ENCODE measurements around the gene MCHR2. TPM values are rescaled to one million over a fixed set of nuclear protein-coding genes. Genes with fewer than 3 reads are reported as not detected.

The MCHR2 gene
- polyA plus RNA-seq, 1 of the 3 experiments (the other 2 are of a cell fraction) = not detected

DNA sequence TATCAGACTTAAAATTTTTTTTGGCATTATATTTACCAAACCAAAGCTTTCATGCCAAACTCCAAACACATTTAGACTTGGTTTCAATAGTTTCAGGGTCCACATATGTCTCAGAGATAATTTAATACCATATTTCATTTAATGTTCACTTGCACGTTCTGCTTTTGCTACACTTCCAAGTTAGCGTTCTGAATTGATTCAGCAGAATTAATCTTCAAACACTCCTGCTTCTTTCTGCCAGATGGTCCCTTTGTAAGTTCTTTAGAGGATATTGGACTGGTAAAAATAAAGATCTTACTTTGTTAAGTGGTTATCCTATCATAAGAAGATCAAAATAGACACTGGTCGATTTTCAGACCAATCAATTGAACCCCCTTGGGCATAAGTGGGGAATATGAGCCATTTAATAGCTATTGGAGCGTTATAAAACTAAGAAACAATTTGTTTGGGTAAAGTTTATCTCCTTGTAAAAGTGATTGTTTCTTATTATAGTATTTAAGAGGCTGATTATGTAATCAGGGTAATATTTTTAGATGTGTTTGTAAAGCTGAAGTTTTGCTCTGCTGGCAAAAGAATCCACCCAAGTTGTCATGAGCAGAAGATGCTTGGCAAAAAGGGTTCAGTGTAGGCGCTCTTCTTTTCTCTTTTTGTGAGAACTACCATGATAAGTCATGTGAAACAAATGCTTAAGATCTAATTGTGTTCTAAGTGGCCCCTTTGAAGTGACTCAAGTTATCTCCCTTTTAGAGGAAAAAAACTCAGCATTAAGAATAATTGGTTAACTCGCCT, 92.2 kb downstream of the MCHR2 start:
- no peak overlapping the region for H3K4me3 ChIP-seq (ENCODE audit: low read depth in 2 of 2, low read length in 1 of 2)
- H3K79me2 ChIP-seq (ENCODE audit: insufficient read depth) = no peaks in the 10 kb centered on the region
- H3K36me3 ChIP-seq (replicated peaks in 1 of 2; ENCODE audit: control insufficient read depth in 1 of 2, insufficient read depth in 2 of 2, low read length in 1 of 2) = no peaks in the 10 kb centered on the region
- no peaks in the 10 kb centered on the region for H3K9me2 ChIP-seq
- WGBS (ENCODE audit: low lambda C conversion rate) = 2% methylated on average over 6 of the region's 6 CpGs
- no peak overlapping the region for H3K9ac ChIP-seq
- H3K9me3 ChIP-seq = no peaks in the 10 kb centered on the region
- H2AFZ ChIP-seq (ENCODE audit: low read depth) = no peak overlapping the region
- H4K20me1 ChIP-seq (ENCODE audit: insufficient read depth) = no peaks in the 10 kb centered on the region
- CTCF ChIA-PET = interaction anchor here (3.1 kb wide), 1 partner anchor 33 kb away, joined by 17 read pairs; no protein-coding TSS in a partner anchor
- H3K27me3 ChIP-seq (ENCODE audit: insufficient read depth) = peaks cover 20% of the 10 kb centered on the region
- no peak for TF ChIP-seq SIN3A (IDR thresholded peaks at IDR 0.05; ENCODE audit: borderline replicate concordance, low read depth, low read length)
- no peak for TF ChIP-seq SMC3 (IDR thresholded peaks at IDR 0.05; ENCODE audit: low read depth, low read length)
- TF ChIP-seq FOSL2 (IDR thresholded peaks at IDR 0.05; ENCODE audit: borderline replicate concordance, low read depth) = no peak
- no peak for TF ChIP-seq EP300 (IDR thresholded peaks at IDR 0.05; ENCODE audit: borderline replicate concordance in 1 of 2, low read depth in 1 of 2, low read length in 1 of 2)
- TF ChIP-seq, protein P1, sequence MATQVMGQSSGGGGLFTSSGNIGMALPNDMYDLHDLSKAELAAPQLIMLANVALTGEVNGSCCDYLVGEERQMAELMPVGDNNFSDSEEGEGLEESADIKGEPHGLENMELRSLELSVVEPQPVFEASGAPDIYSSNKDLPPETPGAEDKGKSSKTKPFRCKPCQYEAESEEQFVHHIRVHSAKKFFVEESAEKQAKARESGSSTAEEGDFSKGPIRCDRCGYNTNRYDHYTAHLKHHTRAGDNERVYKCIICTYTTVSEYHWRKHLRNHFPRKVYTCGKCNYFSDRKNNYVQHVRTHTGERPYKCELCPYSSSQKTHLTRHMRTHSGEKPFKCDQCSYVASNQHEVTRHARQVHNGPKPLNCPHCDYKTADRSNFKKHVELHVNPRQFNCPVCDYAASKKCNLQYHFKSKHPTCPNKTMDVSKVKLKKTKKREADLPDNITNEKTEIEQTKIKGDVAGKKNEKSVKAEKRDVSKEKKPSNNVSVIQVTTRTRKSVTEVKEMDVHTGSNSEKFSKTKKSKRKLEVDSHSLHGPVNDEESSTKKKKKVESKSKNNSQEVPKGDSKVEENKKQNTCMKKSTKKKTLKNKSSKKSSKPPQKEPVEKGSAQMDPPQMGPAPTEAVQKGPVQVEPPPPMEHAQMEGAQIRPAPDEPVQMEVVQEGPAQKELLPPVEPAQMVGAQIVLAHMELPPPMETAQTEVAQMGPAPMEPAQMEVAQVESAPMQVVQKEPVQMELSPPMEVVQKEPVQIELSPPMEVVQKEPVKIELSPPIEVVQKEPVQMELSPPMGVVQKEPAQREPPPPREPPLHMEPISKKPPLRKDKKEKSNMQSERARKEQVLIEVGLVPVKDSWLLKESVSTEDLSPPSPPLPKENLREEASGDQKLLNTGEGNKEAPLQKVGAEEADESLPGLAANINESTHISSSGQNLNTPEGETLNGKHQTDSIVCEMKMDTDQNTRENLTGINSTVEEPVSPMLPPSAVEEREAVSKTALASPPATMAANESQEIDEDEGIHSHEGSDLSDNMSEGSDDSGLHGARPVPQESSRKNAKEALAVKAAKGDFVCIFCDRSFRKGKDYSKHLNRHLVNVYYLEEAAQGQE (IDR thresholded peaks at IDR 0.05; ENCODE audit: low read depth, low read length) = no peak
- no peak for TF ChIP-seq NRF1 (IDR thresholded peaks at IDR 0.05; ENCODE audit: low read depth, low read length)
- TF ChIP-seq IRF3 (IDR thresholded peaks at IDR 0.05; ENCODE audit: low read depth, low read length) = no peak
- TF ChIP-seq CHD2 (IDR thresholded peaks at IDR 0.05; ENCODE audit: low read length, partially characterized antibody) = no peak
- TF ChIP-seq EZH2phosphoT487 (IDR thresholded peaks at IDR 0.05; ENCODE audit: borderline replicate concordance, low read depth) = no peak
- no peak for TF ChIP-seq JUND (IDR thresholded peaks at IDR 0.05)
- no peak for TF ChIP-seq YY1 (IDR thresholded peaks at IDR 0.05; ENCODE audit: low read depth)
- TF ChIP-seq, protein P2, sequence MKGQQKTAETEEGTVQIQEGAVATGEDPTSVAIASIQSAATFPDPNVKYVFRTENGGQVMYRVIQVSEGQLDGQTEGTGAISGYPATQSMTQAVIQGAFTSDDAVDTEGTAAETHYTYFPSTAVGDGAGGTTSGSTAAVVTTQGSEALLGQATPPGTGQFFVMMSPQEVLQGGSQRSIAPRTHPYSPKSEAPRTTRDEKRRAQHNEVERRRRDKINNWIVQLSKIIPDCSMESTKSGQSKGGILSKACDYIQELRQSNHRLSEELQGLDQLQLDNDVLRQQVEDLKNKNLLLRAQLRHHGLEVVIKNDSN (IDR thresholded peaks at IDR 0.05; ENCODE audit: borderline replicate concordance, low read depth) = no peak
- no peak for TF ChIP-seq POLR2AphosphoS5 (IDR thresholded peaks at IDR 0.05; ENCODE audit: low read depth, low read length)
- no peak for TF ChIP-seq MAX (IDR thresholded peaks at IDR 0.05; ENCODE audit: low read depth)
- no peak for TF ChIP-seq RCOR1 (IDR thresholded peaks at IDR 0.05; ENCODE audit: low read length)
- no peak for TF ChIP-seq ELF1 (IDR thresholded peaks at IDR 0.05)
- no peak for TF ChIP-seq ZBTB33 (IDR thresholded peaks at IDR 0.05; ENCODE audit: borderline replicate concordance, low read depth)
- H3K27ac ChIP-seq (ENCODE audit: low read depth in 2 of 2, low read length in 1 of 2) = no peak overlapping the region
- POLR2A ChIA-PET = no interaction called here
- H3K4me2 ChIP-seq = no peak overlapping the region
- DNase-seq = no peak
- no peaks in the 10 kb centered on the region for H3F3A ChIP-seq (replicated peaks; ENCODE audit: insufficient read depth)
- no peaks in the 10 kb centered on the region for H3K4me1 ChIP-seq (ENCODE audit: control insufficient read depth in 1 of 2, insufficient read depth in 2 of 2, low read depth in 1 of 2, low read length in 1 of 2)
